T-helper 2 cell treated with Interferon-gamma antibody and Interleukin-4, amounts not matched to agents 5 μg/mL and 100 μg/mL, for 36 hours (primary cell): ENCODE results near the gene NME2.
"Not testable (repeated sequence)": the region's sequence is repeated elsewhere in the genome, so short reads cannot be mapped to it uniquely, and the experiment has no call there.

Source experiments
- DNase-seq: peaks from one replicate; pipeline ENCODE4 v3.0.0; 2021; ENCODE audit warnings: low spot score
- H3K27ac Mint-ChIP-seq: one replicate; pipeline ENCODE4 v1.8.0; 2021; ENCODE audit warnings: mild to moderate bottlenecking, mixed read lengths
- H3K27me3 Mint-ChIP-seq: one replicate; pipeline ENCODE4 v1.8.0; 2021; ENCODE audit warnings: low read depth, mixed read lengths
- H3K36me3 Mint-ChIP-seq: one replicate; pipeline ENCODE4 v1.8.0; 2021; ENCODE audit warnings: low read depth, mixed read lengths
- H3K4me1 Mint-ChIP-seq: one replicate; pipeline ENCODE4 v1.8.0; 2021; ENCODE audit warnings: low read depth, mixed read lengths
- H3K4me3 Mint-ChIP-seq: one replicate; pipeline ENCODE4 v1.8.0; 2022; ENCODE audit warnings: mild to moderate bottlenecking, moderate library complexity, mixed read lengths
- H3K9me3 Mint-ChIP-seq: one replicate; pipeline ENCODE4 v1.8.0; 2021; ENCODE audit warnings: mixed read lengths

Gene NME2

DNA sequence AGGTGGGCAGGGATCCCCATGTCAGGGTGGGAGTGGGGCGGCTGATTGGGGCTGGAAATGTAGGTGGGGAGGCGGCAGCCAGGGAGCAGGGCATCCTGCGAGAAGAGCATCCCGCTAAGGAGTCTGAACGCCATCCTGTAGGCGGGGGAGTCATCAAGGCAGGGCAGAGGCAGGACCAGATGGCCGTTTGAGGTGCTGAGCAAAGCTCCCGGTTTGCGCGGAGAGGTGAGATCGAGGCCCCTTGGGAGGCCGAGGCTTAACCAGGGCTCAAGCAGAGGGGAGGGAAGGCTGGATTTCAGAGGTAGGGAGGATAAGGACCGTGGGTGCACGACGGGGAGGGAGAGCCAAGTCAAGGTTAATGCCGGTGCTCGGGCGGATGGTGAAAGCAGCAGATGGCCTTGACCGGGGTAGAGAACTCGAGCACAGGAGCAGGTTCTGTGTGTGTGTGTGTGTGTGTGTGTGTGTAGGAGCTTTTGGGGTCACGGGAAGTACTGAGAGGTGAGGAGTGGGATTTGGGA is 472 bp upstream of the NME2 start:
- peak overlapping the region; percentile 95 for H3K4me3 Mint-ChIP-seq
- peaks cover 47% of the 10 kb centered on the region for H3K36me3 Mint-ChIP-seq
- DNase-seq, result no peak
- H3K4me1 Mint-ChIP-seq, result peaks cover 22% of the 10 kb centered on the region
- H3K27ac Mint-ChIP-seq, result peak overlapping the region; percentile 98
- no peaks in the 10 kb centered on the region for H3K9me3 Mint-ChIP-seq
- no peaks in the 10 kb centered on the region for H3K27me3 Mint-ChIP-seq

DNA sequence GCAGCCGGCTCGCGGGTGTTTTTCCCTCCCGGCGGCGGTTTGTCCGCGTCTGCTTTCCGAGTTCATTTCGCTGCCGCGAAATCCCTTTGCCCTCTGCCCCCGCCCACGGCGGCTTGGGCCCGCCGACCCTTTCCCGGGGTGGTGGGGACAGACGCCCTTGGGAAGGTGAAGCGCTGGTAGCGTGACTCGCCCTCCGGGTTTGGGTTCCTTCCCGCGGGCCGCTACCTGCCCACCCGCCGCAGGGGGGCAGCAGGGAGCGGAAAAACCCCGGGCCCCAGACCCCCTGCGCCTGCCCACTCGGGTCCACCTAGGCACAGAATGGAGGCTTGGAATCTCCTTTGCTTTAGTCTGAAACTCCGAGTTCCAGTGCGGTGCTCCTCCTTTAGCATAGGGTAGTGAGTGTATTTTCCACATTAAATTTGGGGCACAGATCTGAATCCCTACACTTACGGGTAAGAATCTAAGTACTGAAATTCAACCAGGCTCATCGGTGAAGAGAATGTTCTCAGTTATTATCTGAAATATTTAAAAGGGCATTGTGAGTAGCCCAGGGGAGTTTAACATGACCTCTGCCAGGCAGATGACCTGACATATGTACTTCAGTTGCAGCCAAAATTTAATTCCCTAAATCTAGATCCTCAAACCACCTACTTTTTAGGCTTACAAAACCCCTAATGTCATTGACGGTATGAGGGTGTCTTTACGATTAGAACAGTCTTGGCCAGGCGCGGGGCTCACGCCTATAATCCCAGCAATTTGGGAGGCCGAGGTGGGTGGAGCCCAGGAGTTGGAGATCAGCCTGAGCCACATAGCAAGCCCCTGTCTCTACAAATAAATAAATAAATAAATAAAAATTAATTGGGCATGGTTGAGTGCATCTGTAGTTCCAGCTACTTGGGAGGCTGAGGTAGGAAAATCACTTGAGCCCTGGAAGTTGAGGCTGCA is 1.0 kb downstream of the NME2 start:
- no peaks in the 10 kb centered on the region for H3K27me3 Mint-ChIP-seq
- peak overlapping the region; percentile 85 for H3K27ac Mint-ChIP-seq
- peaks cover 22% of the 10 kb centered on the region for H3K4me1 Mint-ChIP-seq
- peak overlapping the region; percentile 88 for H3K4me3 Mint-ChIP-seq
- H3K36me3 Mint-ChIP-seq, result peaks cover 42% of the 10 kb centered on the region
- no peaks in the 10 kb centered on the region for H3K9me3 Mint-ChIP-seq
- peak; percentile 62 for DNase-seq

DNA sequence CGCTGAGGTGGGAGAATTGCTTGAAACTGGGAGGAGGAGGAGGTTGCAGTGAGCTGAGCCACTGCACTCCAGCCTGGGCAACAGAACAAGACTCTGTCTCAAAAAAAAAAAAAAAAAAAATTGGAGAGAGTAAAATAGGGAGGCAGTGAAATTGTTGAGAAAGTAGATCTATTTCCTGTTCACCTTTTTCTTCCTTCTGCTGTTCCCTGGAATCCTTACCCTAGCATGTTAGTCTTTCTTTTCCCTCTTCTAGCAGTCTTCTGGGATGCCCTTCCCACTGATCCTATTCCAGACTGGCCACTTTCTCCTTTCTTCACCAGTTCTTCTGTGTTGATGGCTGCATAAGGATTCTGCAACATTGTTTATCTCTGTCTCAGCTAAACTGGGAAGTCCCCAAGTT is 3.1 kb downstream of the NME2 start:
- no peak for DNase-seq

DNA sequence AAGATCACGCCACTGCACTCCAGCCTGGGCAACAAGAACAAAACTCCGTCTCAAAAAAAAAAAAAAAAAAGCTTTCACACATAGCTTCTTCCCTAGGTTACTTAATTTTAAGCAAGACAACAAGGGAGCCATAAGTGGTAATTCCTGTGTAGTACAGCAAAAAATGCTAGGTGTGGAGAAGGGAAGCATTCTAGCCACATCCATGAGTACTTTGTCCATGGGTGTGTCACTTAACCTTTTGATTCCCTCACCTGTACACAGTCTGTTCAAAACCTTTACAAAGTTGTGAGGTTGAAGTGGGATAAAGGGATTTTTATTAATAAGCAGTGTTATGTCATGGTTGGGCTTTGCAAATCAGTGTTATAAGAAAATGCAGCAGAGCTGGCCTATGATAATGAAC is 4.5 kb downstream of the NME2 start:
- Mint-ChIP-seq H3K27me3 (no peaks in the 10 kb centered on the region), H3K4me3 (no peak overlapping the region), H3K36me3 (peaks cover 41% of the 10 kb centered on the region), H3K4me1 (peaks cover 16% of the 10 kb centered on the region), H3K27ac (no peak overlapping the region), H3K9me3 (no peaks in the 10 kb centered on the region)
- DNase-seq, result no peak

More for the DNA sequence above, 3.1 kb downstream of the NME2 start:
- Mint-ChIP-seq H3K27ac (peak overlapping the region; percentile 22), H3K9me3 (no peaks in the 10 kb centered on the region), H3K27me3 (no peaks in the 10 kb centered on the region), H3K4me3 (peak overlapping the region; percentile 11), H3K4me1 (peaks cover 24% of the 10 kb centered on the region), H3K36me3 (peaks cover 43% of the 10 kb centered on the region)

DNA sequence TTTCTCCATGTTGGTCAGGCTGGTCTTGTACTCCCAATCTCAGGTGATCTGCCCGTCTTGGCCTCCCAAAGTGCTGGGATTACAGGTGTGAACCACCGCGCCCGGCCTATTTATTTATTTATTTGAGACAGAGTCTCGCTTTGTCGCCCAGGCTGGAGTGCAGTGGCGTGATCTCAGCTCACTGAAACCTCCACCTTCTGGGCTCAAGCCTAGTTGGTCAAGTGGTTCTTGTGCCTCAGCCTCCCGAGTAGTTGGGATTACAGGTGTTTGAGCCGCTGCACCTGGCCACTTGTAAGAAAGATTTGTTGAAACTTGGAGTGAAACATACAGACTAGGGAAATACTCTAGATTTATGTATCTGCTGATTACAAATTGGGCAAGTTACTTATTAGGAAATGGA is 5.8 kb downstream of the NME2 start:
- not testable (repeated sequence) for H3K4me3 Mint-ChIP-seq, H3K9me3 Mint-ChIP-seq, H3K27me3 Mint-ChIP-seq, DNase-seq, H3K27ac Mint-ChIP-seq
- Mint-ChIP-seq H3K4me1 (peaks cover 13% of the 10 kb centered on the region), H3K36me3 (peaks cover 38% of the 10 kb centered on the region)

DNA sequence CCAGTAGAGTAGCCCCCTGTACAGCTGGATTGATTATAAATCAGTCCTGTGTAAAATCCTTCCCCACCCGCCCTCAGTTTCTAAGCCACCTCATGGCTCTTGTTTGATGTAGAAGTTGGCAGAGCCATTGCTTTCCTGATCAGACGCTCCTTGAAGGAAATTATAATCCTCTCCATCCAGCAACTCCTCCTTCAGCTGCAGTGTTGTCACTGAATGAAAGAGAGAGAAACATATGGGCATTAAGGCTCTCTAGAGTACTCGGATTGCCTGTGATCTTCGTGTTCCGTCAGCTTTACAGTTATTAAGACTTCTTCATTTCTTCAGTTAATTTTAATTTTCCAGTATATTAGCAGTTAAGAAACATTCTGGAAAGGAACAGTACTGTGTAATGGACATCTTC is 14.3 kb downstream of the NME2 start:
- H3K27me3 Mint-ChIP-seq, result no peaks in the 10 kb centered on the region
- H3K4me1 Mint-ChIP-seq, result no peaks in the 10 kb centered on the region
- H3K4me3 Mint-ChIP-seq, result no peak overlapping the region
- H3K9me3 Mint-ChIP-seq, result no peaks in the 10 kb centered on the region
- DNase-seq, result no peak
- H3K36me3 Mint-ChIP-seq, result peaks cover 20% of the 10 kb centered on the region
- H3K27ac Mint-ChIP-seq, result no peak overlapping the region

DNA sequence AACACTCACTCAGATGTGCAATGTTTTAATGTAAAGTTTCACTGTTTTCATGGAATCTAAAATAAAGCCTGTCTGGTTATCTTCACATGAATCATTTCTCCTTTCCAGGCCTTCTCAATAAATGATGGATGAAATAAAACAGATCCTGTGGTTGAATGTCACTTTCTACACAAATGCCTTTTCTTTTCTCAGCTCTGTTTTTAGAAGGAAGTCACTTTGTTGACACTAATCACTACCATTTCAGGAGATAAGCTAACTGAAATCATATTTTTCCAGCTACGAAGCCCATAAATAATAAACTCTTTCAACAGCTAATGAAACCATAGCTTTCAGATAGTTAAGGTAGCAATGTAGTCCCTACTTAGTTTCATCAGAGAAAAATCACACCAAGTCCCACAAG is 17.9 kb downstream of the NME2 start:
- H3K9me3 Mint-ChIP-seq, result no peaks in the 10 kb centered on the region
- H3K27me3 Mint-ChIP-seq, result no peaks in the 10 kb centered on the region
- no peak overlapping the region for H3K4me3 Mint-ChIP-seq
- no peak for DNase-seq
- no peaks in the 10 kb centered on the region for H3K4me1 Mint-ChIP-seq
- H3K27ac Mint-ChIP-seq, result no peak overlapping the region
- H3K36me3 Mint-ChIP-seq, result peaks cover 26% of the 10 kb centered on the region

DNA sequence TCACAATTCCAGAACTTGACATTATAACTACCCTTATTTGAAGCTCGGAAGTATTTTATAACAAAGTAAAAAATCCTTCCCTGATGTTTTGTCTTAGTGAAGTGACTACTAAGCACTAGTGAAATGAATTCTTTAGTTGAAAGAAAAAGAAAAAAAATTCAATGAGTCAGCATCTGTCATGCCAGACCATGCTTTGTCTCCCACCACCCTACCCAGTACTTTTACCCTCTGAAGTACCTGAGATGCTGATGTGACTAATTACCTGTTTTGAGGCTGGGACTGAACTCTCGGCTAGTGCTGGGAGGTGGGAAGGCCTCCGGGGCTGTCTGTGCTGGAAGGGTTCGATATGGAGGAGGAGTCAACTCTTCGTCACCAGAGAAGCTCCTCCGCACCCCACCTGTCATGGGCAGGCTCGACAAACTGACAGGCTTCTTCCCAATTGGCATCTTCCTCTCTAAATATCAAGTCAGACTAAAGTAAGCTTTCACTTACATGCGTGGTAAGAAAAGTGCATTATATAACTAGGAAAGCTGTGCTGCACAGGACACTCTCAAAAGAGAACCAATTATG is 19.6 kb downstream of the NME2 start:
- no peaks in the 10 kb centered on the region for H3K27me3 Mint-ChIP-seq
- H3K36me3 Mint-ChIP-seq, result peaks cover 27% of the 10 kb centered on the region
- no peak for DNase-seq
- no peaks in the 10 kb centered on the region for H3K9me3 Mint-ChIP-seq
- peaks cover 2% of the 10 kb centered on the region for H3K4me1 Mint-ChIP-seq
- no peak overlapping the region for H3K4me3 Mint-ChIP-seq
- peak overlapping the region; percentile 11 for H3K27ac Mint-ChIP-seq

DNA sequence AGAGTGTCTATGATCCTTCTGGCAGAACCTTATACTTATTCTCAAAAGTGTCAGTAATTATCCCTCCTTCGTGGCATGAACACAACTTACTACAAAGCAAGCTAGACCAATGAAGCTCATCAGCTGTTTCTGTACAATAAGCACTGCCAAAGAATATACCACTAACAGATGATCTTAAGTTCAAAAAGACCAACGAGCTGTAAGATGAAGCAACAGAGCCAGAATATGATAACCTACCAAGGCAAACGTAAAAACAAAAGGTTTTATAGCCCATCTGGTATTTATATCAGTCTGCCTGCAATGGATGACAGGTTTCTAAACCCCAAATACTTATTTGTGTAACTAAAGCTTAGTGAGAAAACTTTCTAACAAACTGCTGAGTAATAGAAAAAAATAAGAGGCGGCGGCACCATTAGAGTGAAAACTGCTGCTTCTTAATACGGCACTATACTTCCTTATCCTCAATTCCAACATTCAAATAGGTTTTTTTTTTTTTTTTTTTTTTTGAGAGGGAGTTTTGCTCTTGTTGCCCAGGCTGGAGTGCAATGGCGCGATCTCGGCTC is 22.1 kb downstream of the NME2 start:
- no peak overlapping the region for H3K27ac Mint-ChIP-seq
- peaks cover 33% of the 10 kb centered on the region for H3K36me3 Mint-ChIP-seq
- H3K4me1 Mint-ChIP-seq, result peaks cover 2% of the 10 kb centered on the region
- no peak for DNase-seq
- H3K4me3 Mint-ChIP-seq, result no peak overlapping the region
- no peaks in the 10 kb centered on the region for H3K27me3 Mint-ChIP-seq
- H3K9me3 Mint-ChIP-seq, result no peaks in the 10 kb centered on the region

DNA sequence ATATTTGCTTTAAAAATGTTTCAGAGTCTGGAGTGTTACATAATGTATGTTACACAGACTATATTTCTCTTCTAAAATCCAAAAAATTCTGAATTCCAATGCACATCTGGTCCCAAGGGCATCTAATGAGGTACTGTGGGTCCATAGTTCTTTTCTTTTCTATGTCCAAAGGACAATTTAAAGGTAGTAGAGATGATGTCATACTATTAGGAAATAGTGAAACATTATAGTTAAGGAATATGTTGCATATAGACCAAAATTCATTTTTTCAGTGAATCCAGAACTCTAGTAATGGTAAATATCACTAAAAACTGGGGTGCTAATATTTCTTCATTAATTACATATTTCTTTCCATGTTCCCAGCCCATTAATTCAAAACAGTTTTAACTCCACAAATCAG is 23.0 kb downstream of the NME2 start:
- Mint-ChIP-seq H3K36me3 (peaks cover 34% of the 10 kb centered on the region), H3K27ac (no peak overlapping the region), H3K9me3 (no peaks in the 10 kb centered on the region), H3K4me3 (no peak overlapping the region), H3K4me1 (peaks cover 2% of the 10 kb centered on the region), H3K27me3 (no peaks in the 10 kb centered on the region)
- no peak for DNase-seq

DNA sequence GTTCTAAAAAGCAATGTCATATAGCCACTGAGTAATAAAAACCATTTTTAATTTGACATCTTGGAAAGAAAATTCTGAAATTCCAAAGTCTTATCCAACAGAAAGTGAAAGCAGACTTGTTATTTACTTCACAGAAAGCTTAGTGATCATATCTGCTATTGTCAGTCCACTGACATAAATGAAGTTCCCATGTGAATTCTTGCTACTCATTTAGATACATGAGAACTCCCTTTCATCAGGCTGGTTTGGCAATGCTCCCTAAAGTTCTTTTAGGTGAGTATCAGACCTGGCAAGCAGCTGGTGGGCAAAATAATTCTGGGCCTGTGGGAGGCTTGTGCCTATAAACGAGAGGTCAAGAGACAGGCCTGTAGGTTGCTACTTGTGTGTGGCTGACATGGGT is 23.4 kb downstream of the NME2 start:
- H3K36me3 Mint-ChIP-seq, result peaks cover 30% of the 10 kb centered on the region
- H3K27ac Mint-ChIP-seq, result no peak overlapping the region
- no peak overlapping the region for H3K4me3 Mint-ChIP-seq
- DNase-seq, result no peak
- peaks cover 2% of the 10 kb centered on the region for H3K4me1 Mint-ChIP-seq
- H3K9me3 Mint-ChIP-seq, result no peaks in the 10 kb centered on the region
- H3K27me3 Mint-ChIP-seq, result no peaks in the 10 kb centered on the region

DNA sequence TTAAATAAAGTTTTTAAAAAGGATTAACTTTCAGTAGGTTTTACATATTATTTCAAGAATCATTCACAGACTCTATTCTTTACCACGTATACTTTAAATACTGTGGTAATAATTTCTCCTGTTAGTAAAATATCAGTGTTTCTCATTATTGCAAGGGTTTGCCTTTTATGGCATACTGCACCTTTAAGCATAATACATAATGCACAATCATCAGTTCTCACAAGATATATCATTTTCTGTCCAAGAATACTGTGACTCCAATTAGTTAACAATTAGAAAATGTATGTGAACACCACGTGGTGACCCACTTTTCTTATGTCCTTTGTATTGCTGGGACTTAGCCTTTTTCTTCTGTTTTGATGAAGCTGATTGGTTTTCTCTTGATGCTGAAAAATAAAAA is 25.7 kb downstream of the NME2 start:
- no peaks in the 10 kb centered on the region for H3K27me3 Mint-ChIP-seq
- H3K9me3 Mint-ChIP-seq, result no peaks in the 10 kb centered on the region
- H3K4me3 Mint-ChIP-seq, result no peak overlapping the region
- H3K4me1 Mint-ChIP-seq, result peaks cover 2% of the 10 kb centered on the region
- DNase-seq, result no peak
- H3K27ac Mint-ChIP-seq, result no peak overlapping the region
- H3K36me3 Mint-ChIP-seq, result peaks cover 22% of the 10 kb centered on the region

DNA sequence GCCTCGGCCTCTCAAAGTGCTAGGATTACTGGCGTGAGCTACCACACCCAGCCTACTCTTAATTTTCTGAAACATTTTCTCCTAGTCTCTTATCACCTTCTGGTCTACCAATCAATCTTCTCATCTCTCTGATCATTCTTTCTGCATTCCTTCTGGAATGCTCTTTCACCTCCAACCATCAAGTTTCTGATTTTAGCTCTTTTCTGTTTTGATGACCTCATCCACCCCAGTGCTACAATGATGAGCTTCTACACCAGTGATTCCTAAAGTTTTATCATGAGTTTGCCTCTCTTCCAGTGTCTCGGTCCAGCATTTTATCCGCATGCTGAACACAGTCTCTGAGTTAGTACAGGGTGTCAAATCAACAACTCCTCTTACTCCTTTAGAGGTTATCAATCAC is 31.5 kb downstream of the NME2 start:
- peaks cover 8% of the 10 kb centered on the region for H3K4me1 Mint-ChIP-seq
- no peak for DNase-seq
- no peaks in the 10 kb centered on the region for H3K9me3 Mint-ChIP-seq
- peaks cover 35% of the 10 kb centered on the region for H3K36me3 Mint-ChIP-seq
- no peaks in the 10 kb centered on the region for H3K27me3 Mint-ChIP-seq
- no peak overlapping the region for H3K27ac Mint-ChIP-seq
- no peak overlapping the region for H3K4me3 Mint-ChIP-seq

DNA sequence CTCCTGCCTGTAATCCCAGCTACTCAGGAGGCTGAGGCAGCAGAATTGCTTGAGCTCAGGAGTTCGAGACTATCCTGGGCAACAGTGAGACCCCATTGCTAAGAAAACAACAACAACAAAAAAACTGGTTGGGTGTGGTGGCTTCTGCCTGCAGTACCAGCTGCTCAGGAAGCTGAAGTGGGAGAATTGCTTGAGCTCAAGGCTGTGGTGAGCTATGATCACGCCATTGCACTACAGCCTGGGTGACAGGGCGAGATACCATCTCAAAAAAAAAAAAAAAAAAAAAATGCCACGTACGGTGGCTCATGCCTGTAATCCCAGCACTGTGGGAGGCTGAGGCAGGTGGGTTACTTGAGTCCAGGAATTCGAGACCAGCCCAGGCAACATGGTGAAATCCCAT is 34.1 kb downstream of the NME2 start:
- Mint-ChIP-seq H3K27ac (peak overlapping the region; percentile 89), H3K4me3 (peak overlapping the region; percentile 26), H3K9me3 (no peaks in the 10 kb centered on the region), H3K36me3 (peaks cover 40% of the 10 kb centered on the region), H3K27me3 (no peaks in the 10 kb centered on the region), H3K4me1 (peaks cover 8% of the 10 kb centered on the region)
- peak; percentile 10 for DNase-seq
